Measurements from ENCODE around the gene ZNF483.

ZNF483 gene

GRCh38 chr9:111481885-111482636 is 42.9 kb upstream of the ZNF483 start:
- TF ChIP-seq CTCF (IDR thresholded peaks at IDR 0.05; ENCODE audit: borderline replicate concordance, extremely low read depth, low read length, poor library complexity, severe bottlenecking) (no peak), EZH2 (IDR thresholded peaks at IDR 0.05; ENCODE audit: borderline replicate concordance, low read depth, low read length, severe bottlenecking) (no peak)
- H3K9me3 ChIP-seq (ENCODE audit: insufficient read depth, low read length, severe bottlenecking) = no peaks in the 10 kb centered on the region
- ATAC-seq (ENCODE audit: insufficient read depth, low read depth) = no peak
- H3K4me3 ChIP-seq (ENCODE audit: low read depth in 1 of 2, low read length in 2 of 2) = no peak overlapping the region
- H3K4me2 ChIP-seq (ENCODE audit: insufficient read depth, low read length) = no peak overlapping the region
- H3K79me2 ChIP-seq (ENCODE audit: insufficient read depth, low read length) = no peaks in the 10 kb centered on the region
- H2AFZ ChIP-seq (ENCODE audit: low read depth, low read length) = no peak overlapping the region
- H4K20me1 ChIP-seq (ENCODE audit: insufficient read depth, low read length) = no peaks in the 10 kb centered on the region
- no peaks in the 10 kb centered on the region for H3K36me3 ChIP-seq (ENCODE audit: insufficient read depth, low read length)
- H3K4me1 ChIP-seq (ENCODE audit: insufficient read depth, low read length) = no peaks in the 10 kb centered on the region
- DNase-seq = no peak
- H3K27me3 ChIP-seq (ENCODE audit: insufficient read depth, low read length, poor library complexity) = no peaks in the 10 kb centered on the region
- no peak overlapping the region for H3K27ac ChIP-seq (ENCODE audit: low read length)
- no peak overlapping the region for H3K9ac ChIP-seq (ENCODE audit: low read depth, low read length)

- Histone ChIP-seq H3K27ac (ENCODE audit: low read length) (no peak overlapping the region), H3K79me2 (ENCODE audit: insufficient read depth, low read length) (no peaks in the 10 kb centered on the region), H4K20me1 (ENCODE audit: insufficient read depth, low read length) (no peaks in the 10 kb centered on the region), H3K9me3 (ENCODE audit: insufficient read depth, low read length, severe bottlenecking) (no peaks in the 10 kb centered on the region), H3K4me2 (ENCODE audit: insufficient read depth, low read length) (no peak overlapping the region), H3K9ac (ENCODE audit: low read depth, low read length) (no peak overlapping the region), H3K27me3 (ENCODE audit: insufficient read depth, low read length, poor library complexity) (no peaks in the 10 kb centered on the region), H3K36me3 (ENCODE audit: insufficient read depth, low read length) (no peaks in the 10 kb centered on the region), H2AFZ (ENCODE audit: low read depth, low read length) (no peak overlapping the region), H3K4me1 (ENCODE audit: insufficient read depth, low read length) (no peaks in the 10 kb centered on the region), H3K4me3 (ENCODE audit: low read depth in 1 of 2, low read length in 2 of 2) (no peak overlapping the region)
- no peak for TF ChIP-seq CTCF (IDR thresholded peaks at IDR 0.05; ENCODE audit: borderline replicate concordance, extremely low read depth, low read length, poor library complexity, severe bottlenecking)
- TF ChIP-seq EZH2 (IDR thresholded peaks at IDR 0.05; ENCODE audit: borderline replicate concordance, low read depth, low read length, severe bottlenecking) = no peak
- DNase-seq (no peak), ATAC-seq (ENCODE audit: insufficient read depth, low read depth) (no peak)
These were observed 42.1 kb upstream of the ZNF483 start for GRCh38 chr9:111482694-111483438.

GRCh38 chr9:111483439-111483857 is 41.5 kb upstream of the ZNF483 start:
- TF ChIP-seq EZH2 (IDR thresholded peaks at IDR 0.05; ENCODE audit: borderline replicate concordance, low read depth, low read length, severe bottlenecking) (no peak), CTCF (IDR thresholded peaks at IDR 0.05; ENCODE audit: borderline replicate concordance, extremely low read depth, low read length, poor library complexity, severe bottlenecking) (no peak)
- Histone ChIP-seq H4K20me1 (ENCODE audit: insufficient read depth, low read length) (no peaks in the 10 kb centered on the region), H3K4me3 (ENCODE audit: low read depth in 1 of 2, low read length in 2 of 2) (no peak overlapping the region), H3K9ac (ENCODE audit: low read depth, low read length) (no peak overlapping the region), H3K9me3 (ENCODE audit: insufficient read depth, low read length, severe bottlenecking) (no peaks in the 10 kb centered on the region), H3K27ac (ENCODE audit: low read length) (no peak overlapping the region), H3K36me3 (ENCODE audit: insufficient read depth, low read length) (no peaks in the 10 kb centered on the region), H3K4me2 (ENCODE audit: insufficient read depth, low read length) (no peak overlapping the region), H3K27me3 (ENCODE audit: insufficient read depth, low read length, poor library complexity) (no peaks in the 10 kb centered on the region), H3K79me2 (ENCODE audit: insufficient read depth, low read length) (no peaks in the 10 kb centered on the region), H3K4me1 (ENCODE audit: insufficient read depth, low read length) (no peaks in the 10 kb centered on the region), H2AFZ (ENCODE audit: low read depth, low read length) (no peak overlapping the region)
- ATAC-seq (ENCODE audit: insufficient read depth, low read depth) (no peak), DNase-seq (no peak)

Data from DND-41 (cell line).